ENCODE results near the gene GDF7. TPM values are rescaled to one million over a fixed set of nuclear protein-coding genes. Genes with fewer than 3 reads are reported as not detected.

The GDF7 gene
- polyA plus RNA-seq, 1 donor (not counting 4 experiments of a cell fraction or from before 2014, with no cell fraction given) = not detected

DNA sequence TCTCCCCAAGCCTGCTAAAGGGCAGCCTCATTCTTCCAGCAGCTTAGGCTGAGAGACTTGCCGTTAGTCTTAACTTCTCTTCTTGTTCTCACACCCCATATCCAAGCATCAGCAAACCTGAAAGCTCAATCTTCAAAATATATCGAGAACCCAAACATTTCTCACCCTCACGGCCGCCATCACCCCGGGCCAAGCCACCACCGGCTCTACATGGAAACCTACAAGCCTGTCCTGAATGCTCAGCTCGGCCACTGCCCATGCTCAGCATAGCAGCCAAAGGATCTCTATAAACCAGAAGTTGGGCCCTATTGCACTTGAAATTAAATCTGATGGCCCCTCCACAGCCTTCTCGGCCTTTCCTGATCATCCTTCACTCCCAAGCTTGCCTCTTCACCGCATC, 18.1 kb upstream of the GDF7 start:
- Histone ChIP-seq H3K9me3 (ENCODE audit: control insufficient read depth, low read depth, low read length) (no peaks in the 10 kb centered on the region), H3K4me1 (ENCODE audit: control insufficient read depth, extremely low read depth, insufficient read depth, low read length) (peaks cover 16% of the 10 kb centered on the region), H3K9ac (ENCODE audit: control insufficient read depth, extremely low read depth, insufficient read depth, low read length) (no peak overlapping the region), H3K27ac (ENCODE audit: control insufficient read depth, insufficient read depth, low read length) (no peak overlapping the region), H3K4me3 (ENCODE audit: control insufficient read depth in 2 of 3, extremely low read depth in 1 of 3, insufficient read depth in 2 of 3, low read depth in 1 of 3, low read length in 3 of 3) (no peak overlapping the region), H3K4me2 (ENCODE audit: control insufficient read depth, extremely low read depth, insufficient read depth, low read depth, low read length) (no peak overlapping the region), H3K27me3 (ENCODE audit: control insufficient read depth, extremely low read depth, insufficient read depth, low read length) (no peaks in the 10 kb centered on the region), H3K79me2 (ENCODE audit: control insufficient read depth, insufficient read depth, low read length) (peaks cover 28% of the 10 kb centered on the region), H2AFZ (ENCODE audit: control insufficient read depth, low read length) (no peak overlapping the region), H4K20me1 (ENCODE audit: control insufficient read depth, extremely low read depth, insufficient read depth, low read length) (no peaks in the 10 kb centered on the region), H3K9me1 (ENCODE audit: control insufficient read depth, extremely low read depth, insufficient read depth, low read length) (no peaks in the 10 kb centered on the region), H3K36me3 (ENCODE audit: control insufficient read depth in 2 of 2, extremely low read depth in 1 of 2, insufficient read depth in 2 of 2, low read length in 2 of 2) (peaks cover 2 to 7% of the 10 kb centered on the region in 2 experiments)
- DNase-seq (ENCODE audit: low read depth, low spot score) (no peak), FAIRE-seq (no peak)
- TF ChIP-seq EZH2 (IDR thresholded peaks at IDR 0.05; ENCODE audit: low read length) = no peak
- TF ChIP-seq, protein P1, sequence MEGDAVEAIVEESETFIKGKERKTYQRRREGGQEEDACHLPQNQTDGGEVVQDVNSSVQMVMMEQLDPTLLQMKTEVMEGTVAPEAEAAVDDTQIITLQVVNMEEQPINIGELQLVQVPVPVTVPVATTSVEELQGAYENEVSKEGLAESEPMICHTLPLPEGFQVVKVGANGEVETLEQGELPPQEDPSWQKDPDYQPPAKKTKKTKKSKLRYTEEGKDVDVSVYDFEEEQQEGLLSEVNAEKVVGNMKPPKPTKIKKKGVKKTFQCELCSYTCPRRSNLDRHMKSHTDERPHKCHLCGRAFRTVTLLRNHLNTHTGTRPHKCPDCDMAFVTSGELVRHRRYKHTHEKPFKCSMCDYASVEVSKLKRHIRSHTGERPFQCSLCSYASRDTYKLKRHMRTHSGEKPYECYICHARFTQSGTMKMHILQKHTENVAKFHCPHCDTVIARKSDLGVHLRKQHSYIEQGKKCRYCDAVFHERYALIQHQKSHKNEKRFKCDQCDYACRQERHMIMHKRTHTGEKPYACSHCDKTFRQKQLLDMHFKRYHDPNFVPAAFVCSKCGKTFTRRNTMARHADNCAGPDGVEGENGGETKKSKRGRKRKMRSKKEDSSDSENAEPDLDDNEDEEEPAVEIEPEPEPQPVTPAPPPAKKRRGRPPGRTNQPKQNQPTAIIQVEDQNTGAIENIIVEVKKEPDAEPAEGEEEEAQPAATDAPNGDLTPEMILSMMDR (optimal IDR thresholded peaks at IDR 0.05 in 1 of 3, IDR thresholded peaks at IDR 0.05 in 1 of 3, conservative IDR thresholded peaks at IDR 0.05 in 1 of 3; ENCODE audit: extremely low read depth in 1 of 3, insufficient read depth in 2 of 3, low read length in 3 of 3) = no peak
- dilution Hi-C loops (cut with MboI; ENCODE audit: extremely low pct_ligation_motif_present, low sequenced_read_pairs) = no loop called here

DNA sequence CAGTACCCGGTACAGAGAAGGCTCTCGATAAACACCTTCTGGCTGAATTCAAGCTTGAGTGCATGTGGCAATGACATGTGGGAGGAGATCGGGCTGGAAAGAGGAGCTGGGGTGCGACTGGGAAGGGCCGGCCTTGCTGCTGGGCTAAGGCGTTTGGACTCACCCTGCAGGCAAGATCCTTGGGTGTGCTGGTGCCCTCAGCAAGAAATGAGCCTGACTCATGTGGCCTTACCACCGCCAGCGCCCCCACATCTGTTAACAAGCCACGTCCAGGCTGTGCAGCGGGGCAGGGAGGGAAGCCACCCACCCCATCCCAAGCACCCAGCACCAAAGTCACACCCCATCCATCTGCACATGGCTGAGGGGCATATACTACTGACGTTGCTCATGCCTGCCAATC, 17.4 kb upstream of the GDF7 start:
- no peak for FAIRE-seq
- no peaks in the 10 kb centered on the region for H3K9me3 ChIP-seq (ENCODE audit: control insufficient read depth, low read depth, low read length)
- H3K9me1 ChIP-seq (ENCODE audit: control insufficient read depth, extremely low read depth, insufficient read depth, low read length) = no peaks in the 10 kb centered on the region
- H3K79me2 ChIP-seq (ENCODE audit: control insufficient read depth, insufficient read depth, low read length) = peaks cover 28% of the 10 kb centered on the region
- H3K4me2 ChIP-seq (ENCODE audit: control insufficient read depth, extremely low read depth, insufficient read depth, low read depth, low read length) = peak overlapping the region; percentile 93
- TF ChIP-seq EZH2 (IDR thresholded peaks at IDR 0.05; ENCODE audit: low read length) = no peak
- TF ChIP-seq, protein P1 (optimal IDR thresholded peaks at IDR 0.05 in 1 of 3, IDR thresholded peaks at IDR 0.05 in 1 of 3, conservative IDR thresholded peaks at IDR 0.05 in 1 of 3; ENCODE audit: extremely low read depth in 1 of 3, insufficient read depth in 2 of 3, low read length in 3 of 3) = no peak
- H3K36me3 ChIP-seq (ENCODE audit: control insufficient read depth in 2 of 2, extremely low read depth in 1 of 2, insufficient read depth in 2 of 2, low read length in 2 of 2) = peaks cover 2 to 7% of the 10 kb centered on the region in 2 experiments
- H3K27me3 ChIP-seq (ENCODE audit: control insufficient read depth, extremely low read depth, insufficient read depth, low read length) = no peaks in the 10 kb centered on the region
- peak overlapping the region; percentile 96 for H3K9ac ChIP-seq (ENCODE audit: control insufficient read depth, extremely low read depth, insufficient read depth, low read length)
- peak overlapping the region; percentile 0 to 88 (median 68) for H3K4me3 ChIP-seq (ENCODE audit: control insufficient read depth in 2 of 3, extremely low read depth in 1 of 3, insufficient read depth in 2 of 3, low read depth in 1 of 3, low read length in 3 of 3)
- no peaks in the 10 kb centered on the region for H4K20me1 ChIP-seq (ENCODE audit: control insufficient read depth, extremely low read depth, insufficient read depth, low read length)
- H2AFZ ChIP-seq (ENCODE audit: control insufficient read depth, low read length) = no peak overlapping the region
- DNase-seq (ENCODE audit: low read depth, low spot score) = no peak
- no peak overlapping the region for H3K27ac ChIP-seq (ENCODE audit: control insufficient read depth, insufficient read depth, low read length)
- peaks cover 16% of the 10 kb centered on the region for H3K4me1 ChIP-seq (ENCODE audit: control insufficient read depth, extremely low read depth, insufficient read depth, low read length)
- dilution Hi-C loops (cut with MboI; ENCODE audit: extremely low pct_ligation_motif_present, low sequenced_read_pairs) = no loop called here
